Cardiac septum (tissue), 1 donor: ENCODE data around the gene ZWILCH. TPM values are rescaled to one million over a fixed set of nuclear protein-coding genes. Genes with fewer than 3 reads are reported as not detected.
"Not testable (repeated sequence)": the region's sequence is repeated elsewhere in the genome, so short reads cannot be mapped to it uniquely, and the experiment has no call there.

Source experiments
- DNase-seq: peaks from one replicate; pipeline ENCODE4 v3.0.0-alpha.2; 2020; ENCODE audit warnings: low spot score
- intact Hi-C: fragments of 100-400 bp; cut with DNase I; formaldehyde crosslinking; loops from one replicate; pipeline ENCODE4 v1.14.0; 2022
- total RNA-seq: library from RNA; stranded (reverse); fragmentation: NEBNext Ultra II Directional; extraction: Animal tissue kit (Norgen Biotek cat#: 25700); gene quantifications from one replicate; pipeline ENCODE4 v1.2.1, GENCODE V29; 2021
- donor health status: DM: no; HTN: no; CAD: no.

Gene ZWILCH
- total RNA-seq, 1 donor from 2014 or later = 3.7 TPM

DNA sequence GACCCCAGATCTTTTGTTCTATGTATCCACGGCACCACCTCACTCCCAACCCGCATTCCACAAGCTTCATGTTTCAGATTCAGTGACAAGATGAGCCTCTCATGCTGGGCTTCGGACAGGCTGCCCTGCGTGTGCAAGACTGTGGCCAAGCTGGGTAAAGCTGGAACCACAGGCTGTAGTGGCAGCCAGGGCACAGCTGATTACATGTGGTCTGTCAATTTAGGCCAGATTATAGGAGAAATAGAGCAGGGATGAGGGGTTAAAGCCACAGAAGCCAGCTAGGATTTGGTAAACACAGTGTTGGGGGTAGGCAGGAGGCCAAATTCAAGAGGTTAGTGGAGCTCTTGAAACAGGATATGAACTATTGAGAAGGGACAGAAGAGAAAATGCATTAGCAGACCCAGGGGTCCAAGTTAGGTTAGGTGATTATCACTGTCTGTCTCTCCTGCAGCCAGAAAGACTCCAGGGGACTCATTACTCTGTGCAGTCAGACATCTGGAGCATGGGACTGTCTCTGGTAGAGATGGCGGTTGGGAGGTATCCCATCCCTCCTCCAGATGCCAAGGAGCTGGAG, 20.5 kb upstream of the ZWILCH start:
- intact Hi-C loops = no loop called here
- no peak for DNase-seq

DNA sequence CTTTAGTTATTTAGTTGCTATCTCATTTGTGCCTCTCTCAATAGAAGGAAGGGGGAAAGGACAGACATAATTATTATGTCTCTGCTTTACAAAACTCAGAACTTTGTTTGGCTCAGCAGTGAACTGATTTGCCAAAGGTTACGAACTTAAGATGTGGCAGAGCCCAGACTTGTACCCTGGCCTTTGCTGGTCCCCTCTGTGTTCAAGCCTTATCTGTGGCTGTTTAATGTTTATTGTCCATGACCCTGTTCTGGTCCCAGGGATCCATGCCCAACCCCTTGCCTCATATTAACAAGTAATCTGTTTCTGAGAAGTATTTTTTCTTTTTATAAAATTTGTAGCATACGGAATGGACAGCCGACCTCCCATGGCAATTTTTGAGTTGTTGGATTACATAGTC, 18.2 kb upstream of the ZWILCH start:
- intact Hi-C loops = no loop called here
- DNase-seq = no peak

DNA sequence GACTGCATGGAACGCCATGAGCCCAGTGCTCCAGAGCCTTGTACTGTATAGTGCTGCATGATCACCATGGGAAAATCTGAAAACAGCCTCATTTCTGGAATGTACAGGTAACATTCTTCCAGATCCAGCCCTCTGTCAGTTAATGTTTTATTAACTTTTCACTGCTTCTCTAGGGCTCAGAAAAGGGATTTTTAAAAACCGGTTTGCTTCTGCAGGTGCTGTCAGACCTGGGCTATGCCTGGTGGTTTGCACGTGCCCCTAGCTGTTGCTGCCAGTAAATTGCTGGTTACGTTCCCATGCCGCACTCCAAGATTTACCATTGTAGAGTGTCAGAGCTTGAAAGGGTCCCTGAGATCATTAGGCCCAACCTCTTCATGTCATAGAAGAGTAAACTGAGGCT, 16.6 kb upstream of the ZWILCH start:
- intact Hi-C loops = no loop called here
- DNase-seq = no peak

GRCh38 chr15:66489179-66489791, 15.8 kb upstream of the ZWILCH start:
- DNase-seq = no peak
- intact Hi-C loops = no loop called here

DNA sequence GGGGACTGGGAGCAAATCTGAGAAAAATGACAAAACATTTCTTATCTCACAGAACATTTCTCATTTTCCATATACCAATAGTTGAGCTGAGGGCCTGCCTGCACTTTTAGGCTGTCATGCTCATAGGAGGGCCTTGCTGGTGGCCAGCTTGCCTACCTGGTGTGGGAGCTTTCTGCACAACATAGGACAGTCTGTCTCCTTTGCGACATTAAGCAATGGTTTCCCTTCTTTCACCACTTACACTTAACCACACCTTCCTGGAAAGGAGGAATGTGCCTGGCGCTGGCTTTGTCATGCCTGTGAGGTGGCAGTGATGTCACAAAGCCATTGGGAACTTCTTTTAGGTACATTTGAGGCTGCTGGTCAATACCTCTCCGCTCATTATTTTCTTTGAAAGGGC, 13.3 kb upstream of the ZWILCH start:
- intact Hi-C loops = no loop called here
- DNase-seq = no peak

- intact Hi-C loops = no loop called here
- DNase-seq = no peak
These were observed 10.9 kb upstream of the ZWILCH start for GRCh38 chr15:66494262-66494661.

GRCh38 chr15:66496951-66497501, 8.1 kb upstream of the ZWILCH start:
- intact Hi-C loops = loop anchor here (1.0 kb wide), 1 partner anchor 111 kb away; the partner anchor contains the start of gene MAP2K1
- DNase-seq = no peak

- peak; percentile 99 for DNase-seq
- intact Hi-C loops = loop anchor here (1.0 kb wide), 1 partner anchor 111 kb away; the partner anchor contains the start of gene MAP2K1
These were observed 7.3 kb upstream of the ZWILCH start, which contains the start of gene SNAPC5 for GRCh38 chr15:66497502-66498455. Gene SNAPC5 (minus strand): TSS chr15:66497762. CDS start chr15:66497731, 31 bp downstream.

- intact Hi-C loops = no loop called here
- DNase-seq = no peak
These were observed 6.4 kb upstream of the ZWILCH start for GRCh38 chr15:66498501-66499386.

DNA sequence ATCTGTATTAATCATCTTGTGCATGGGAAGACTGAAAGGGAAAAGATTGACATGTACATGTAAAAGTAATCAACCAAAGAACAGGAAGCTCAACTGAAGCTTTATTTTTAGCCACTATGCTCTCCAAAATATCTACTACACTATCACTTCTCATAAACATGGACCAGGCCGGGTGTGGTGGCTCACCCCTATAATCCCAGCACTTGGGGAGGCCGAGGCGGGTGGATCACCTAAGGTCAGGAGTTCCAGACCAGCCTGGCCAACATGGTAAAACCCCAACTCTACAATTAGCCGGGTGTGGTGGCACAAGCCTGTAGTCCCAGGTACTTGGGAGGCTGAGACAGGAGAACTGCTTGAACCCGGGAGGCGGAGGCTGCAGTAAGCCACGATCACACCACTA, 4.8 kb upstream of the ZWILCH start:
- DNase-seq, intact Hi-C loops: not testable (repeated sequence)

DNA sequence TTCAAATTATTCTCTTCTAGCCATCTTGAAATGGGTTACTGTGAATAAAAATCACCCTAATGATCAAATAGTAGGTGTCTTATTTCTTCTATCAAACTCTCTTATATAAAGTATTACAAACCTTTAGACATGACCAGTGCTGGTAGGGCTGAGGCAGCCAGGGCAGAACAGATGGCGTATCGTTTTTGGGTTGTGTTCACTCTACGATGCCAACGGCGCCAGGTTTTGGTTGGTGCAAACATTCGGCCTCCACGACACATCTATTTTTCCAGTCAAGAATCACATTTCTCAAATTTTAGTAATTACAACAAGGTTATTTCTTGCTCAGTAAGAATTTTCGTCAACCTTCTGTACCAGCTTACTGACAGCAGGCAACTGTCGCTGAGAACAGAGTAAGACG, 2.6 kb upstream of the ZWILCH start:
- intact Hi-C loops = no loop called here
- no peak for DNase-seq

GRCh38 chr15:66503041-66503648, 2.0 kb upstream of the ZWILCH start:
- DNase-seq, intact Hi-C loops: not testable (repeated sequence)

DNA sequence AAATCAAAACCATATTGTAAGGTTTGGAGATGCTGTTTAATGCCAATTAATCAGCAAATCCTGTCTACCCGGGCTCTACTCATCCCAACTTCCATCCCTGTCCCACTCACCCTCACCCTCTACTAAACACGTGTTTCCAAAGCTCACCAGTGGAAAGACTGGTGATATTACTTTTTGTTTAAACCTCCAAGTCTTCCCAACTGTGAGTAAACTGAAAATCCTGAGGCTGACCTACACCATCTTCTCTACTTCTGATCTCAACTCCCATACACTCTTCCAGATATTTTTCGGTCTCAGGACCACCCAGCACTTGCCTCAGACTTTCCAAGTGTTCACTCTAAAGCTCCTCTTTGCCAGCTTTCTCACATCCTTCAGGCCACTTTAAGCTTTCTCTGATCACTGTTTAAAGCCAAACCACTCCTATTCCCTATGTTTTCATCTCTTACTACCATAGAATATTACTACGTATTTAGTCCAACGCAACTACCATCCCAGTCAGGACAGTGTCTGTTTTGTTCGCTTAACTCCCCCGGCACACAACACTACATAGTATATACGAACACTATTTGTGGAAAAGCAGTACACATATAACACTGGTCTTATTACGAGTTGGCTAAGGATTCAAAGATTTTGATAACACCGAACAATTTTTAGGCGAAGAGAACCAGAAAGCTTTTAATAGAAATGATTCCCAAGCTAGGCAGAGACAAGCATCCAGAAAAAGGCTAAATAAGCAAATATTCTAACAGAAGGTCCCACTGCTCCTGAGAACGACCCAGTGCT, 1.2 kb upstream of the ZWILCH start:
- intact Hi-C loops = no loop called here
- no peak for DNase-seq

- intact Hi-C loops = no loop called here
- no peak for DNase-seq
These were observed 295 bp downstream of the ZWILCH start for GRCh38 chr15:66505430-66505811.

DNA sequence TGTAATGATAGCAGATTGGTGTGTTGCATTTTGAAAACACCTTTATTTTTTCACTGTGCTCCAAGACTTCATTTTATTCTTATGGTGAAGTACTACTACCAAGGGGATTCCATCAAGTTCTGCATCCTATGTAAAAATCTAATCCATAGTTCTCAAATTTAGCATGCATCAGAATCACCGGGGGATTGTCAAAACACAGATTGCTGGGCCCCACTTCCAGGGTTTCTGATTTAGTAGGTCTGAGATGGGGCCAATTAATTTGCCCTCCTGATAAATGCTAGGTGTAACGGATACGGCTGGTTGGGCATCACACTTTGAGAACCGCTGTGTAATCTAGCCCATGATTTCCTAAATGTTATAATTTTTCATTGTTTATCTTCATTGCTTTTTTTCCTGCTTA, 692 bp downstream of the ZWILCH start:
- DNase-seq = no peak
- intact Hi-C loops = no loop called here

GRCh38 chr15:66508293-66508883, 3.3 kb downstream of the ZWILCH start:
- intact Hi-C loops = no loop called here
- no peak for DNase-seq

GRCh38 chr15:66514586-66514985, 9.5 kb downstream of the ZWILCH start:
- no peak for DNase-seq
- intact Hi-C loops = no loop called here

DNA sequence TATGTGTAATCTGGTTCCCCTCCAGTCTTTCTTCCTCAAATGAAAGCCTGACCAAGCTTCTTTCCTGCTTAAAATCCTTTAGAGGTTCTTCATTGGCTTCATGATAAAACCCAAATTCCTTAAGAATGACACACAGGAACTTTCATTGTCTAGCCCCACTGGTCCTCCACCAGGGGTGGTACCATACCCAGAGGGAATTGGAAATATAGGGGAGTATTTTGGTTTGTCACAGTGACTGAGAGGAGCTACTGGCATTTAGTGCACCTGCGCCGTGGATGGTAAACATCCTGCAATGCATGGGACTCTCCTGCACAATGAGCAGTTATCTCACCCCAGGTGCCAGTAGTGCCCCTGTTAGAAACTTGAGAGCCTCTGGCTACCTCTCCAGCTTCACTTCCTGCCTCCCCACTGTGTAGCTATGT, 10.8 kb downstream of the ZWILCH start:
- intact Hi-C loops = no loop called here
- no peak for DNase-seq
